Esophagus squamous epithelium (tissue), 4 donors: ENCODE measurements around the gene CENPS.

ENCODE experiments used
- CTCF ChIP-seq, 6 experiments: fragments of 450-650 bp in 4 of 6; fragments of 200-600 bp in 2 of 6; sonication (generic) in 2 of 6; IDR thresholded peaks; one replicate each; pipeline ENCODE4 v1.5.1; 2016 to 2019; ENCODE audit warnings: antibody characterized with exemption in 6 of 6, mild to moderate bottlenecking in 4 of 6, moderate library complexity in 4 of 6
- POLR2A ChIP-seq, 4 donors: fragments of 450-650 bp; IDR thresholded peaks; one replicate each; pipeline ENCODE4 v1.6.1; 2017; ENCODE audit warnings: antibody characterized with exemption in 4 of 4, mild to moderate bottlenecking in 4 of 4, moderate library complexity in 3 of 4

DNA sequence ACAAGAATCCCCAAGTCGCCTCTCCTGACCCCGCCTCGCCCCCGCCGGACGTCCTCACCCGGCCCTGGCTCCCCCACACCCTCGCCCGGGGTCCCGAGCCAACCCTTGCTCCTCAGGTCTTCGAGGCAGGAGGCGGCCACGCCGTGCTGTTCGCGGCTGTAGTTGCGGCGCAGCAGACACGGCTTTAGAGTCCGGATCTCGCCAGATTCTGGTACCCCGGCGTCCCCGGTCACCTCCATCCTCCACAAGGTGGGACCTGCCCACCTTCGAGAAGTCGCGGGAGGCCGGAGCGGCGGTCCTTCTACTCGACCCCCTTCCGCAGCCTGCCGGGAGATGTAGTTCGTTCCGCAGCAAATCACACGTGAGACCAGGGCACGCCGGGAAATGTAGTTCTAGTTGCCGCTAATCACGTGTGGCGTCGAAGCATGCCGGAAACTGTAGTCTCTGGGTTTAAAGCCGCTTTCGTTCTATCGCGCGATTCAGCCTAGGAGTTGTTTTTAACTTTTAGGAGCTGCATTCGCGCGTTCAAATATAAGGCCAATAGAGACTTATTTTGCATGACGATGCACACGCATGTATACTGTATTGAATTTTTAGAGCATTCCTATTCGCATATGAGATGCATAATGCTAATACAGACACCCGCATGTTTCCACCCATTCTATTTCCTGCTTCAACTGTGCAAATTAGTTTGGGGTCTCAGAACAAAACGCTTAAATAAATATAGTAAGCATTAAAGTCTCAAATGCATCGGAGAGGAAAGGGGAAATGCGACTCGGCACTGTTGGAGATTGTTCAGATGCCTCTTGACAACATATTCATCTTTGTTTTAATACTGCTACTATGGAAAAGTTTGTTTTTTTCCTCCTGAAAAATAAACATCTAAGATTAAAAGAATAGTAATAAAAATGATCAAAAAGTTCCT is 42.2 kb downstream of the CENPS start, which contains the start of gene DFFA:
- peak in 1 of 6 experiments; percentile 16 for TF ChIP-seq CTCF (IDR thresholded peaks at IDR 0.05)
- TF ChIP-seq POLR2A (IDR thresholded peaks at IDR 0.05) = peak in 3 of 4 donors; percentile 12 to 74 (median 62)
